Heart right ventricle (tissue), 16 donors: ENCODE measurements around the gene AMDHD2. TPM values are rescaled to one million over a fixed set of nuclear protein-coding genes. Genes with fewer than 3 reads are reported as not detected.
"Not testable (repeated sequence)": the region's sequence is repeated elsewhere in the genome, so short reads cannot be mapped to it uniquely, and the experiment has no call there.

ENCODE experiments used
- ATAC-seq, 8 donors: fragments of 200-7000 bp; cut with Tn5 transposase; one replicate each; pipeline ENCODE4 v1.9.1; 2020; ENCODE audit warnings: mild to moderate bottlenecking in 8 of 8, moderate library complexity in 8 of 8, moderate number of reproducible peaks in 1 of 8
- DNase-seq, 2 donors: peaks; one replicate each; pipeline ENCODE4 v3.0.0-alpha.2; 2020
- H3K27ac ChIP-seq, 10 donors: fragments of 200-600 bp; sonication (generic) in 2 of 10; one replicate each; pipeline versions ENCODE4 v1.5.0 to v1.8.0; 2020 to 2022; ENCODE audit warnings: mild to moderate bottlenecking in 3 of 10
- H3K27me3 ChIP-seq, 7 donors: fragments of 200-600 bp; one replicate each; pipeline ENCODE4 v1.8.0; 2021 to 2022; ENCODE audit warnings: mild to moderate bottlenecking in 2 of 7
- H3K36me3 ChIP-seq, 9 donors: fragments of 200-600 bp; sonication (generic) in 1 of 9; one replicate each; pipeline versions ENCODE4 v1.5.0 to v1.8.0; 2020 to 2022; ENCODE audit warnings: mild to moderate bottlenecking in 2 of 9
- H3K4me1 ChIP-seq, 9 donors: fragments of 200-600 bp; sonication (generic) in 1 of 9; one replicate each; pipeline versions ENCODE4 v1.5.0 to v1.8.0; 2020 to 2022; ENCODE audit warnings: mild to moderate bottlenecking in 4 of 9
- H3K4me3 ChIP-seq, 10 donors: fragments of 200-600 bp; sonication (generic) in 2 of 10; one replicate each; pipeline versions ENCODE4 v1.5.0 to v1.8.0; 2020 to 2022; ENCODE audit warnings: mild to moderate bottlenecking in 7 of 10, moderate library complexity in 2 of 10
- H3K9me3 ChIP-seq, 11 donors: fragments of 200-600 bp in 10 of 11; sonication (generic) in 2 of 11; one replicate each; pipeline versions ENCODE4 v1.5.0 to v1.8.0; 2013 to 2022; ENCODE audit warnings: mild to moderate bottlenecking in 2 of 11, control low read depth in 1 of 11, moderate library complexity in 1 of 11
- WGBS, 2 donors: extraction: QIAGEN DNeasy Blood & Tissue Kit; methylation state at CpG; one replicate each; pipeline ENCODE4 v1.1.7; 2013; ENCODE audit warnings: inconsistent platforms in 1 of 2; 5-methylcytosine and 5-hydroxymethylcytosine counted together
- intact Hi-C, 10 donors: fragments of 100-400 bp; cut with DNase I; formaldehyde crosslinking; loops; one replicate each; pipeline versions ENCODE4 v1.11.1 to v1.14.2; 2022
- polyA plus RNA-seq, 2 donors: library from polyadenylated mRNA; stranded (reverse); fragments of 200-250 nt; gene quantifications; one replicate each; pipeline ENCODE4 v1.2.3, GENCODE V29; 2013
- total RNA-seq, 10 donors: library from RNA; stranded (reverse); fragmentation: NEBNext Ultra II Directional in 3 of 10; extraction: Animal tissue kit (Norgen Biotek cat#: 25700) in 3 of 10; gene quantifications; one replicate each; pipeline versions ENCODE4 v1.2.1 to v1.2.4, GENCODE V29; 2021 to 2023
- TF ChIP-seq, protein P1 (sequence below), 9 donors: fragments of 200-600 bp; sonication (generic) in 2 of 9; IDR thresholded peaks; one replicate each; pipeline versions ENCODE4 v1.5.0 to v1.8.0; 2021 to 2022; ENCODE audit warnings: antibody characterized with exemption in 9 of 9, mild to moderate bottlenecking in 5 of 9, moderate library complexity in 1 of 9
- donor health status: Arrhythmogenic right ventricular cardiomyopathy.
- donor health status: ischemic (EF 13 %, LVEDD 7.1; RV severe dilation, severe dysfunction).
- donor health status: healthy with polysubstance abuse.
- donor health status: DM: no; HTN: yes; CAD: no.
- donor health status: DM: no; HTN: no; CAD: no.
- donor health status: ischemic (EF 25% LVEDD 6.9; RV normal size, moderate dysfunction).
- donor health status: ischemic (EF 25% LVEDD 5.7; RV mildly dilated, moderate dysfunction).
- donor health status: healthy.
- donor health status: DM: yes; HTN: yes; CAD: no.
- donor health status: Ischemic cardiomyopathy.
- donor health status: ischemic (EF 35%, LVEDD 5.7; RV mildly dilated, moderate dysfunction).
- donor health status: nonischemic (EF 11% LVEDD 7.7; RV severe dilation, severe dysfunction).
- donor health status: DM: yes; HTN: yes; CAD: no.
- donor health status: PGD.
- donor health status: ischemic (EF 29% LVEDD 5.4; RV normal size, mild dysfunction).
- donor health status: nonischemic (EF 23%, LVEDD 6.1; RV moderate dilation, normal function).

Gene AMDHD2
- total and polyA plus RNA-seq, 12 donors, result 7.1 to 20.8 (median 10.4) TPM

DNA sequence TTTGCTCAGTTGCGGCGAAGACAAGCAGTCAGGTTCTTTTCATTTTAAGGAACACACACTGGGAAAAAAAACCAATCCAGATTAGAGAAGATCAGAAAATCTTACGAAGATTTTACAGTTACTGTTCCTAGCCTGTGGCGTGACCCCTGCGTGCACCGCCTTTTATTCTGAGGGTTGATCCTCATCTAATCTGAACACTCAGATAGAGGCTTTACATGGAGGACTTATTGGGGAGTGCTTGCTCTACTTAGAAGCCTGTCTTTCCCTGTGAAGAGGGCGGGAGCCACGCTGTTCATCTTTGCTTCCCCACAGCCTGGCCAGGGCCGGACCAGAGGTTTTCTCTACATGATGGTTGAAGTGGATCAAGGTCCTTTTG is 43.8 kb upstream of the AMDHD2 start:
- no peak overlapping the region for H3K27ac ChIP-seq
- peaks cover 0 to 4% (median 0%) of the 10 kb centered on the region in 9 donors for H3K36me3 ChIP-seq
- H3K4me1 ChIP-seq, result peaks cover 17 to 35% (median 31%) of the 10 kb centered on the region in 9 donors
- ATAC-seq (no peak), DNase-seq (no peak)
- TF ChIP-seq, protein P1, sequence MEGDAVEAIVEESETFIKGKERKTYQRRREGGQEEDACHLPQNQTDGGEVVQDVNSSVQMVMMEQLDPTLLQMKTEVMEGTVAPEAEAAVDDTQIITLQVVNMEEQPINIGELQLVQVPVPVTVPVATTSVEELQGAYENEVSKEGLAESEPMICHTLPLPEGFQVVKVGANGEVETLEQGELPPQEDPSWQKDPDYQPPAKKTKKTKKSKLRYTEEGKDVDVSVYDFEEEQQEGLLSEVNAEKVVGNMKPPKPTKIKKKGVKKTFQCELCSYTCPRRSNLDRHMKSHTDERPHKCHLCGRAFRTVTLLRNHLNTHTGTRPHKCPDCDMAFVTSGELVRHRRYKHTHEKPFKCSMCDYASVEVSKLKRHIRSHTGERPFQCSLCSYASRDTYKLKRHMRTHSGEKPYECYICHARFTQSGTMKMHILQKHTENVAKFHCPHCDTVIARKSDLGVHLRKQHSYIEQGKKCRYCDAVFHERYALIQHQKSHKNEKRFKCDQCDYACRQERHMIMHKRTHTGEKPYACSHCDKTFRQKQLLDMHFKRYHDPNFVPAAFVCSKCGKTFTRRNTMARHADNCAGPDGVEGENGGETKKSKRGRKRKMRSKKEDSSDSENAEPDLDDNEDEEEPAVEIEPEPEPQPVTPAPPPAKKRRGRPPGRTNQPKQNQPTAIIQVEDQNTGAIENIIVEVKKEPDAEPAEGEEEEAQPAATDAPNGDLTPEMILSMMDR (IDR thresholded peaks at IDR 0.05), result no peak
- WGBS, 2 donors, result 93 to 95% methylated on average over 9 of the region's 9 CpGs
- H3K4me3 ChIP-seq, result no peak overlapping the region
- intact Hi-C loops, result no loop called here
- H3K9me3 ChIP-seq, result no peaks in the 10 kb centered on the region
- H3K27me3 ChIP-seq, result peaks cover 10 to 23% (median 23%) of the 10 kb centered on the region in 7 donors

DNA sequence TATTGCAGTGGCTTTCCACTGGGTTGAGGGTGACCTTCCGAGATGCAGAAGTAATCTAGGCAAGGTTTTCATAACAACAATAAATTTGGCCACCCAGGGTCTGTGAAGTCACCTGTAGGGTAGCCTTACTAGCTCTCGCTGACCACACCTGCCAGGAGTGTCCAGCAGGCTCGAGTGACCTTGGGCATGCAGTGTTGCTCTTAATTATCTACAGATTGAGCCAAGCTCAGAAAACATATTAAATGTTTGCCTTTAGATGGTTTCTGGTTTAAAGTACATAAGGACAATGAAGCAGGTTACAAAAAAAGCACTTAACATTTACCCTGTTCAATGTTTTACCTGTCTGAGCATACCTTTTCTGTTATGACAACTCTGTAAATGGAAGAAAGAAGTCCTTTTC is 43.4 kb upstream of the AMDHD2 start:
- Histone ChIP-seq H3K27me3 (peaks cover 7 to 19% (median 19%) of the 10 kb centered on the region in 7 donors), H3K27ac (no peak overlapping the region), H3K4me3 (no peak overlapping the region), H3K36me3 (peaks cover 0 to 4% (median 0%) of the 10 kb centered on the region in 9 donors), H3K4me1 (peaks cover 12 to 32% (median 27%) of the 10 kb centered on the region in 9 donors), H3K9me3 (no peaks in the 10 kb centered on the region)
- no peak for DNase-seq
- WGBS, 2 donors, result 90 to 93% methylated on average over 3 of the region's 3 CpGs
- ATAC-seq, result no peak
- intact Hi-C loops, result no loop called here
- TF ChIP-seq, protein P1 (IDR thresholded peaks at IDR 0.05), result no peak

DNA sequence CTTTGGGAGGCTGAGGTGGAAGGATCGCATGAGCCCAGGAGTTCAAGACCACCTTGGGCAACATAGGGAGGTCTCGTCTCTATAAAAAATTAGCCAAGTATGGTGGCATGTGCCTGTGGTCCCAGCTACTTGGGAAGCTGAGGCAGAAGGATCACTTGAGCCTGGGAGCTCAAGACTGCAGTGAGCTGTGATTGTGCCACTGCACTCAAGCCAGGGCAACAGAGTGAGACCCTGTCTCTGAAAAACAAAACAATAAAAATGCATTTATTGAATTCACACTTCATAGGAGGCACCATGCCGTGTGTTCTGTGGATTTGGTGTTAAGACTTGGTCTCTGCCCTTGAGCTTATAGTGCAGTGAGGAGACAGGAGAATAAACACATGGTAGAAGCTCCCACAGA is 42.8 kb upstream of the AMDHD2 start:
- intact Hi-C loops, result no loop called here
- Histone ChIP-seq H3K9me3 (no peaks in the 10 kb centered on the region), H3K27ac (no peak overlapping the region), H3K4me3 (no peak overlapping the region), H3K27me3 (peaks cover 5 to 13% (median 13%) of the 10 kb centered on the region in 7 donors), H3K36me3 (peaks cover 0 to 4% (median 0%) of the 10 kb centered on the region in 9 donors), H3K4me1 (peaks cover 8 to 29% (median 25%) of the 10 kb centered on the region in 9 donors)
- DNase-seq, result no peak
- ATAC-seq, result no peak
- TF ChIP-seq, protein P1 (IDR thresholded peaks at IDR 0.05), result no peak
- WGBS, 2 donors, result 97 to 99% methylated on average over 3 of the region's 3 CpGs

DNA sequence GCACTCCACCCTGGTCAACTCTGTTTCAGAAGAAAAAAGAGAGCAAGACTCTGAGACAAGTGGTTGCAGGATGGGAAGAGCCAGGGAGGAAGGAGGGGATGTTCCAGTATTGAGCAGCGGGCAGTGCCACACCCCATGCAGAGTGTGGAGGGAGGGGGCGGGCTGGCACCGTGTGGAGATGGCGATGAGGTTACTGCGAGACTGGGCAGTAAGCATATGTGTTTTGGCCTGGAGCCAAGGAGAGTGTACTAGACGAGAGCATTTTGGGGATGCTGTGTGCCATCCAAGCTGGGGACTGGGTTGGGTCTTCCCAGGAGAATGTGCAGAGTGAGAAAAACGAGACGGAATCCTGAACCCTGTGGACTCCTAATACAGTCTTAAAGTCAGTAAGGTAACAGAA is 41.9 kb upstream of the AMDHD2 start:
- ATAC-seq, result no peak

DNA sequence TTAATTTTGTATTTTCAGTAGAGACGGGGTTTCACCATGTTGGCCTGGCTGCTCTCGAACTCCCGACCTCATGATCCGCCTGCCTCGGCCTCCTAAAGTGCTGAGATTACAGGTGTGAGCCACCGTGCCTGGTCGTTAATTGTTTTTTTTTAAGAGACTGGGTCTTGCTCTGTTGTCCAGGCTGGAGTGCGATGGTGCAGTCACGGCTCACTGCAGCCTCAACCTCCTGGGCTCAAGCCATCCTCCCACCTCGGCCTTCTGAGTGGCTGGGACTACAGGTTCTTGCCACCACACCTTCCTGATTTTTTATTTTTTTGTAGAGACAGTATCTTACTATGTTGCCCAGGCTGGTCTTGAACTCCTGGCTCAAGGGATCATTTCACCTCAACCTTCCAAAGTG is 40.2 kb upstream of the AMDHD2 start:
- not testable (repeated sequence) for H3K36me3 ChIP-seq
- H3K4me1 ChIP-seq, result peaks cover 8 to 31% (median 18%) of the 10 kb centered on the region in 9 donors
- intact Hi-C loops, result loop anchor here in 1 of 10 donors (10.0 kb wide), 1 partner anchor 45 kb away; no protein-coding TSS in a partner anchor

More for the DNA sequence above, 41.9 kb upstream of the AMDHD2 start:
- peaks cover 0 to 4% (median 0%) of the 10 kb centered on the region in 9 donors for H3K36me3 ChIP-seq
- 83 to 87% methylated on average over 8 of the region's 8 CpGs for WGBS, 2 donors
- TF ChIP-seq, protein P1 (IDR thresholded peaks at IDR 0.05), result no peak
- H3K27me3 ChIP-seq, result peaks cover 0 to 4% (median 3%) of the 10 kb centered on the region in 7 donors
- H3K4me1 ChIP-seq, result peaks cover 11 to 34% (median 30%) of the 10 kb centered on the region in 9 donors
- no peaks in the 10 kb centered on the region for H3K9me3 ChIP-seq
- H3K4me3 ChIP-seq, result no peak overlapping the region
- intact Hi-C loops, result no loop called here
- DNase-seq, result no peak
- no peak overlapping the region for H3K27ac ChIP-seq

More for the DNA sequence above, 40.2 kb upstream of the AMDHD2 start:
- H3K9me3 ChIP-seq, ATAC-seq, H3K27ac ChIP-seq, H3K4me3 ChIP-seq, H3K27me3 ChIP-seq, DNase-seq: not testable (repeated sequence)
- WGBS, 2 donors, result 96 to 97% methylated on average over 10 of the region's 10 CpGs
